GM19438 (cell line): ENCODE data around the gene TOP1.

Source experiments
- ATAC-seq: cut with Tn5 transposase; IDR thresholded peaks from one replicate; pipeline ENCODE4 v1.9.1; 2021; ENCODE audit warnings: low read depth; ENCODE audit not compliant: unreplicated experiment

TOP1 gene

GRCh38 chr20:41028359-41029149 is at the start of gene TOP1:
TOP1 (plus strand) TSS chr20:41028822; CDS start chr20:41029068, 246 bp downstream.
- ATAC-seq = peak; percentile 96

GRCh38 chr20:40979247-40979646 is 49.4 kb upstream of the TOP1 start:
- no peak for ATAC-seq

- no peak for ATAC-seq
These were observed 48.4 kb upstream of the TOP1 start for GRCh38 chr20:40980106-40980827.

GRCh38 chr20:40980828-40981310 is 47.8 kb upstream of the TOP1 start:
- no peak for ATAC-seq

DNA sequence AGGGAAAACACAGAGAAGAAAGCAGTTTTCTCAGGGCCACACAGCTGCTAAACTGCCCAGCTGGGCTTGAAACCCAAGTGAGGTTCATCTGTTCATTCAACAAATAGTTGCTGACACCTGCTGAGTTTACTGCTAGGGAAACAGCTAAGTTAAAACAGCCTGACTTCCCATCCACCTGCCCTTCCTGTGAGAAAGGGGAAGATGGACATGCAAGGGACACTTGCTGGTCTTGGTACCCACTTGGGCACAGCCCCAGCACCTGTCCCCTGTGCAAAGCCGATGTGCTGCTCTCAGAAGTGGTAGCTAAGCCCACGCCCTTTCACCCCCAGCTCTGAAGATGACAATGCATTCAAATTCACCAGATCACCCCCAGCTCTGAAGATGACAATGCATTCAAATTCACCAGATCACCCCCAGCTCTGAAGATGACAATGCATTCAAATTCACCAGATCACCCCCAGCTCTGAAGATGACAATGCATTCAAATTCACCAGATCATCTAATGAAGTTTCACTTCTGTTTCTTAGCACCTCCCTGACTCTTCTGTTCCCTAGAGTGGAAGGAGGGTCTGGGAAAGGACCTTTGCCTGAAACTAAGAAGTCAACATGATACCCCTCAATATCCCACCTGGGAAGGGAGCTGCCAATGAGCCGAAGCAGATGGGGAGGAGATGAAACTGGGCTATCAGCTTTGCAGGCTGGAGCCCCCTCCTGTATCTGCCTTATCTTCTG is 46.0 kb upstream of the TOP1 start:
- ATAC-seq = no peak

DNA sequence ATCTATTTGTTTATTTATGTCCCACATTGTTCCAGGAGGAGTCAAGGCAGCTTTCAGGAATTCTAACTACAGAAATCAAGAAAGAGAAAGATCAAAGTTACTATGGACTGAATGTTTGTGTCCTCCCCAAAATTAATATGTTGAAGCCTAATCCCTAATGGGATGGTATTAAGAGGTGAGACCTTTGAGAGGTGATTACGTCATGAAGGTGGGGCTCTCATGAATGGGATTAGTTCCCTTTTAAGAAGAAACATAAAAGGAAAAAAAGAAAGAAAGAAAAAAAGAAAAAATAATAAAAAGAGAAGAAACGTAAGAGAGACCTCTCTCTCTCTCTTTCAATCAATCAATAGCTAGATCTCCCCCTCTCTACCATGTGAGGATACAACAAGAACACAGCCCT is 44.7 kb upstream of the TOP1 start:
- no peak for ATAC-seq

DNA sequence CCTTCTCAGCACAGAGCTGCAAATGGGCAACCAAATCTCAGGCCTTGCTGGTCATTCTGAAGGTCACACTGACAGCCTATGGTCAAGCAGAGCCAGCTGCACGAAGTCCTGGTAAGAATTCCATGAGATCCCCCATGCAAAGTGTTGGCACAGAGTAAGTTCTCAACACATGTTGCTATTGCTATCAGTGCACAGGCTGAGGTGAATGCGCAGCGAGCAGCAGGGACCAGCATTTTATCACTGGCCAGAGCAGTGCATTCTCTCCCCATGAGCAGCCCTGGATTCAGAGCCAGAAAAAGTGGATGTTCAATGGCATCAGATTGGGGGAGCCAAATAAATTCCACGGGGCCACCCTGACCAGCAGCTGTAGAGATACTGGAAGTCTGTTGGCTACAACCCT is 44.1 kb upstream of the TOP1 start:
- no peak for ATAC-seq

DNA sequence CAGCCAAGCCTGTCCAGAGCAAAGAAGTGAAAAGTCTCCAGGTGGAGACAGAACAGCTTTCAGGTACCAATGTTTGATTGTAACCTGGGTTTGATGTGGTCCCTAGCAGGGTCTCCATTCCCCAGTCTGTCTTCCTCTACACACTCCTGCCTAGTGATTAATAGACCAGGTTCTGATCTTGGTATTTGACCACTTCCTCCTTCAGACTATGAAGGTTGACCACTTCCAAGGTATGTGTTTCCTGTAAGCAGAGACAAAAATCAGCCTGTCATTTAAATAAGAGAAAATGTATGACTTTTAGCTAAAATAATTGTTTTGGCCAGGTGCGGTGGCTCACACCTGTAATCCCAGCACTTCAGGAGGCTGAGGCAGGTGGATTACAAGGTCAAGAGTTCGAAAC is 41.8 kb upstream of the TOP1 start:
- ATAC-seq = no peak

DNA sequence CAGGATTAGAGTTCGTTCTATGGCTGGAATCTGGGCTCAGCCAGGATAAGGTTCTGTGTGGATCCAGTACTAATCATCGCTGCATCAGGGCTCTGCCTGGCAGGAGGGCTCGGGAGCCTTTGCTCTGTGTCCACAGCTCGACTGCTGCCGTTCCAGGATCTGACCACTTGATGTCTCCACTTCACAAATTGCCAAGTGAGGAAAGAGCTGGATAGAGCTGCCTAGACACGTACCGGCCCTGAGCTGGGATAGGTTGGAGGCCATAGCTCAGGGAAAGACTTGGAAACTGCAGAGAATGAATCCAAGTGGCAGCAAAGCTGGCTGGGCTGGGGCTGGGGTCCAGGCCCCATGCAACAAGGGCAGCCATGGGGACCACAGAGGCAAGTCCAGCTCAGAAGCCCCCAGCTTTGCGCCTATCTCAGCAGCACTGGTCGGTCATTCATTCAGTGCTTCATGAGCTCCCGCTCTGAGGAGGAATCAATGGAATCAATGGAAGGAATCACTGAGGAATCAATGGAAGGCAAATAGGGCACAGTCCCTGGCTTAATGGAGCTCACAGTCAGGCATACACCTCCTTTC is 38.0 kb upstream of the TOP1 start:
- ATAC-seq = peak; percentile 50

DNA sequence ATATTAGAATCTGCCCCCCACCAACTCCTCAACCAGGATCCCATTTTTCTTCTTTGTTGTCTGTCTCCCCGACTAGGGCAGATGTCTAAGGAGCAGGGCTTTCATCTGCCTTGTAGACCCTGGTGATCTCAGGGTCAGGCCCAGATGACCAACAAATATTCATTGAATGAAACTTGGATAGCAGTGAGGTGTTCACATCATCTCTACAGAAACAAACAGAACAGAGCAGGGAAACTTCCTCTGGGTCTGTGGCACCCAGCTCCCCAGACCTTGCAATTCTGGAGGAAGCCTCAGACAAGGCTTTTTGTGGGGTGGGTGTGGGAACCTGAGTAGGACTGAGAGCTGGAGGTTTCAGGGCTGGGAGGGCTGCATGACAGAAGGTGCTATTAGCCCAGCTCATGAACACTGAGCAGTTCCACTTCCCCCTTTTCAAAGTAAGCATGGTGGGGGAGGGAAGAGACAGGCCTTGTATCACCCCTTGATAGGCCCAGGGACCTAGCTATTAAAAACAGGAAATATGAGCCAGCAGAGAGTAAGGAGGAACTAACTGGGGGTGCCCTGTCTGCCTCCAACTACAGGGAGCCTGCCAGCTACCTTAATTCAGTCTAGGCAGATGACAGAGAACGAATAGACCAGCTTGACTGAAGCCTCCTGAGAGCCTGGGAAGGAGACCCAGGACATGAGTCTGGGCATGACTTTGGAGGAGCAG is 37.3 kb upstream of the TOP1 start:
- peak; percentile 87 for ATAC-seq

- ATAC-seq = no peak
These were observed 36.1 kb upstream of the TOP1 start for GRCh38 chr20:40992349-40993113.

- no peak for ATAC-seq
These were observed 34.7 kb upstream of the TOP1 start for GRCh38 chr20:40993794-40994540.

GRCh38 chr20:40996326-40996725 is 32.3 kb upstream of the TOP1 start:
- ATAC-seq = no peak

GRCh38 chr20:40997116-40997515 is 31.5 kb upstream of the TOP1 start:
- no peak for ATAC-seq

DNA sequence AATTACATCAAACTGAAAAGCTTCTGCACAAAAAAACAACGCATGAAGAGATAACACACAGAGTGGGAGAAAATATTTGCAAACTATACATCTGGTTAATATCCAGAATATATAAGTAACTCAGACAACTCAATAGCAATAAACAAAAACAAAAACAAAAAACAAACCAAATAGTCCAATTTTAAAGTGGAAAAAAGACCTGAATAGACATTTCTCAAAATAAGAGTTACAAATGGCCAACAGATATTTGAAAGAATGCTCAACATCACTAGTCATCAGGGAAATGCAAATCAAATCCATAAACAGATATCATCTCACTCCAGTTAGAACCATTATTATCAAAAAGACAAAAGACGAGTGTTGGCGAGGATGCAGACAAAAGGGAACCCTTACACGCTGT is 28.8 kb upstream of the TOP1 start:
- ATAC-seq = no peak

DNA sequence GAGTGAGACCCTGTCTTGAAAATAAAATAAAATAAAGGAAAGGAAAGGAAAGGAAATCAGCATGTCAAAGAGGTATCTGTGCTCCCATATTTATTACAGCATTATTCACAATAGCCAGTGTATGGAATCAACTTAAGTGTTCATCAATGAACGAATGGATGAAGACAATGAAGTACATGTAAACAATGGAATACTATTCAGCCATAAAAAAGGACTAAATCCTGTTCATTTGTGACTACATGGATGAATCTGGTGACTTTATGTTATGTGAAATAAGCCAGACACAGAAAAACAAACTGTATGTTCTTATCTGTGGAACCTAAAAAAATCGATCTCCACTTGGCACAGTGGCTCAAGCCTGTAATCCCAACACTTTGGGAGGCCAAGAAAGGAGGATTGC is 28.0 kb upstream of the TOP1 start:
- no peak for ATAC-seq

DNA sequence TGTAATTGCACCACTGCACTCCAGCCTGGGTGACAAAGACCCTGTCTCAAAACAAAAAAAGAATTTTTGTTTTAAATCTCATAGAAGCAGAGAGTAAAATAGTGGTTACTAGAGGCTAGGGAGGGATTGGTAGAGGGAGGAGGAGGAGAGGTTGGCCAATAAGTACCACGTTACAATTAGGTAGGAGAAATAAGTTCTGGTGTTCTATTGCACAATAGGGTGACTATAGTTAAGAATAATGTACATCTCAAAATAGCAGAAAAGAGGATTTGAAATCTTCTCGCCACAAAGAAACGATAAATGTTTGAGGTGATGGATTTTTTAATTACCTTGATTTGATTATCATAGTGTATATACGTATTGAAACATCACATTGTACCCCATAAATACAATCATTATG is 27.1 kb upstream of the TOP1 start:
- no peak for ATAC-seq

GRCh38 chr20:41002842-41003142 is 25.8 kb upstream of the TOP1 start:
- no peak for ATAC-seq
